Measurements from ENCODE around the gene C1orf185. TPM values are rescaled to one million over a fixed set of nuclear protein-coding genes. Genes with fewer than 3 reads are reported as not detected.

The C1orf185 gene
- total RNA-seq, 1 donor from 2014 or later, result not detected

DNA sequence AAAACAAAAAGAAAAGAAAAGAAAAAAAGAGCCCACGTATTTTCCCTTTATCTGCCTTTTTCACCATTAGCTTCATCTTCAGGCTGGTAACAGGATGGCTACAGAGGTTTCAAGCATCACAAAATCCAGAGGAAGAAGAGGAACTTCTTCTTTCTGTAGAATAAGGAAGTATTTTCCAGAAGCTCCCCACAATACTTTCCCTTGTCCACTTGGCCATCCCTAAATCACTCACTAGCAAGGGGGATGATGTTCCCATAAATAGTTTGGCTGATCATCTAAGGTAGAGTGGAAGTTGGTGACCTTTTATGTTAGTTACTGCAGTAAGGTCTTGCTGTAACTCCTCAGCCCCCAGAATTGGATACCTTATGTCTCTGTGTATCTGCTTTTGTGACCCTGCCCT lies 88.9 kb downstream of the C1orf185 start:
- Mint-ChIP-seq H3K36me3 (ENCODE audit: low read depth) (no peaks in the 10 kb centered on the region), H3K27ac (no peak overlapping the region), H3K4me1 (ENCODE audit: low read depth) (no peaks in the 10 kb centered on the region), H3K9me3 (no peaks in the 10 kb centered on the region), H3K4me3 (no peak overlapping the region), H3K27me3 (ENCODE audit: insufficient read depth) (peaks cover 11% of the 10 kb centered on the region)
- DNase-seq (ENCODE audit: low spot score), result no peak
- intact Hi-C loops (cut with micrococcal nuclease), result loop anchor here (2.0 kb wide), 1 partner anchor 46 kb away; the partner anchor contains the start of gene RNF11

DNA sequence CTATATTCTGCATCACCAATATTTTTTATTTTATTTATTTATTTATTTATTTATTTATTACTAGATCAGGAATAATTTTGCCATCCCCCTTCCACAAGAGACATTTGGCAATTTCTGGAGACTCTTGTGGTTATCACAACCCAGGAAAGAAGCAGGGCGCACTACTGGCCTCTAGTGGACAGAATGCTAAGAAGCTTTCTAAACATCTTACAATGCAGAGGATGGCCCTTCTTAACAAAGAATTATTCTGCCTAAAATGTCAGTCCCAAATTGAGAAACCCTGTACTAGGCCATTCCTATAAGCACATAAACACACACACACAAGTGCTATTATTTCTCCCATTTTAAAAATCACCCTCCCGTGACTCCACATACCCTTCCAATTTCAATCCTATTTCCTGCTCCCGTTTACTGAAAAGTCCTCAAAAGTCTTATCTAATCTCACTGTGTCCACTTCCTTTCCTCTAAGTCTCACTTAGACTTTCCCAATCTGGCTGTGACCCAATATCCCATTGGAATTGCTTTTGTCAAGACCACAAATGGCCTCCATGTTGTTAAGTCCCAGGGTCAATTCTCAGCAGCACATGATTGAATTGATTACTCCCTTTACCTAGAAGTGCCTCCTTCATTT lies 90.3 kb downstream of the C1orf185 start:
- no peaks in the 10 kb centered on the region for H3K9me3 Mint-ChIP-seq
- no peak overlapping the region for H3K4me3 Mint-ChIP-seq
- intact Hi-C loops (cut with micrococcal nuclease), result loop anchor here (1.0 kb wide), 1 partner anchor 105 kb away; no protein-coding TSS in a partner anchor
- peak; percentile 19 for DNase-seq (ENCODE audit: low spot score)
- no peaks in the 10 kb centered on the region for H3K4me1 Mint-ChIP-seq (ENCODE audit: low read depth)
- H3K36me3 Mint-ChIP-seq (ENCODE audit: low read depth), result no peaks in the 10 kb centered on the region
- peaks cover 17% of the 10 kb centered on the region for H3K27me3 Mint-ChIP-seq (ENCODE audit: insufficient read depth)
- no peak overlapping the region for H3K27ac Mint-ChIP-seq

DNA sequence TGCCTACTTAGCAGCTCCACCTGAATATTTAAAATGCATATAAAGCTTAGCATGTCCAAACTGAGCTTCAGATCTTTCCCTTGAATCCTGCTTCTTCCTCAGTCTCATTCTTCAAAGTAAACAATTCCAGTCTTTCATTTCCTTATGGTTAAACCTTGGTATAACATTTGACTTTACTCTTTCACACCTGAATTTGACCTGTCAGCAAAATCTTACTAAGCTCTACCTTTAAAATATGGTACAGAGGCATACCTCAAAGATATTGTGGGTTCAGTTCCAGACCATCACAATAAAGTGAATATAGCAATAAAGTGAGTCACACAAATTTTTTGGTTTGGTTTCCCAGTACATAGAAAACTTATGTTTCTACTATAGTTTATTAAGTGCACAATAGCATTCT lies 91.5 kb downstream of the C1orf185 start:
- Mint-ChIP-seq H3K4me3 (no peak overlapping the region), H3K9me3 (no peaks in the 10 kb centered on the region), H3K4me1 (ENCODE audit: low read depth) (no peaks in the 10 kb centered on the region), H3K27ac (no peak overlapping the region), H3K27me3 (ENCODE audit: insufficient read depth) (peaks cover 17% of the 10 kb centered on the region), H3K36me3 (ENCODE audit: low read depth) (no peaks in the 10 kb centered on the region)
- DNase-seq (ENCODE audit: low spot score), result no peak
- intact Hi-C loops (cut with micrococcal nuclease), result no loop called here

Other genes starting within 250 kb of the C1orf185 start
- gene FAF1, start 142.0 kb upstream of the C1orf185 start, total RNA-seq, result 58.8 and 62.0 TPM in 2 replicates
- gene CDKN2C, start 132.0 kb upstream of the C1orf185 start, total RNA-seq, result 13.7 and 14.9 TPM in 2 replicates
- gene RNF11, start 134.0 kb downstream of the C1orf185 start, total RNA-seq, result 28.4 and 29.6 TPM in 2 replicates
- 0.12 TPM in 1 of 2 replicates, not detected in the other for gene TTC39A, start 228.3 kb downstream of the C1orf185 start, total RNA-seq